Esophagus muscularis mucosa (tissue), 3 donors: ENCODE data around the gene ACOT8.

Experiments
- CTCF ChIP-seq, 3 experiments: fragments of 200-600 bp in 2 of 3; fragments of 450-650 bp in 1 of 3; sonication (generic) in 2 of 3; IDR thresholded peaks; one replicate each; pipeline ENCODE4 v1.5.1; 2017 to 2019; ENCODE audit warnings: antibody characterized with exemption in 3 of 3, mild to moderate bottlenecking in 2 of 3, moderate library complexity in 1 of 3
- POLR2A ChIP-seq: fragments of 450-650 bp; IDR thresholded peaks from one replicate; pipeline ENCODE4 v1.6.1; 2017; ENCODE audit warnings: antibody characterized with exemption, moderate library complexity, mild to moderate bottlenecking, low read depth
- POLR2AphosphoS5 ChIP-seq, 2 donors: sonication (generic); formaldehyde crosslinking; IDR thresholded peaks; one replicate each; pipeline ENCODE4 v1.6.1; 2017; ENCODE audit warnings: antibody characterized with exemption in 2 of 2

- TF ChIP-seq CTCF (IDR thresholded peaks at IDR 0.05) (no peak), POLR2A (no peak), POLR2AphosphoS5 (IDR thresholded peaks at IDR 0.05) (no peak)
Measured at GRCh38 chr20:45796337-45797065, 60.7 kb downstream of the ACOT8 start.
